Thoracic aorta (tissue), 2 donors: ENCODE measurements around the gene PLPP1. TPM values are rescaled to one million over a fixed set of nuclear protein-coding genes. Genes with fewer than 3 reads are reported as not detected.

Experiments used
- ATAC-seq: fragments of 150-250 bp; one replicate; pipeline ENCODE4 v1.8.0; 2017; ENCODE audit warnings: low read depth; ENCODE audit not compliant: insufficient number of reproducible peaks, low FRiP score
- DNase-seq: peaks from one replicate; pipeline ENCODE4 v3.0.0-alpha.2; 2020; ENCODE audit warnings: low spot score
- H3K27ac ChIP-seq, 2 donors: fragments of 200-600 bp; sonication (generic); 1 replicate in 1 of 2; 2 replicates in 1 of 2; pipeline ENCODE4 v1.5.1; 2016; ENCODE audit warnings: mild to moderate bottlenecking in 2 of 2, moderate library complexity in 2 of 2
- H3K27me3 ChIP-seq: fragments of 200-600 bp; sonication (generic); replicated peaks from 2 replicates; pipeline ENCODE4 v1.6.0; 2016; ENCODE audit warnings: mild to moderate bottlenecking; ENCODE audit not compliant: insufficient read depth
- H3K36me3 ChIP-seq: fragments of 200-600 bp; sonication (generic); one replicate; pipeline ENCODE4 v1.5.1; 2016
- H3K4me1 ChIP-seq, 2 donors: fragments of 200-600 bp; sonication (generic); 1 replicate in 1 of 2; 2 replicates in 1 of 2; pipeline versions ENCODE4 v1.5.1 to v1.6.0; 2016; ENCODE audit warnings: low read depth in 2 of 2, mild to moderate bottlenecking in 1 of 2; ENCODE audit not compliant: control insufficient read depth in 1 of 2
- H3K4me3 ChIP-seq: fragments of 200-600 bp; sonication (generic); 2 replicates; pipeline ENCODE4 v1.5.1; 2016; ENCODE audit warnings: mild to moderate bottlenecking
- H3K9me3 ChIP-seq: fragments of 200-600 bp; sonication (generic); 2 replicates; pipeline ENCODE4 v1.5.1; 2016
- CTCF ChIP-seq: fragments of 200-600 bp; sonication (generic); IDR thresholded peaks from one replicate; pipeline ENCODE4 v1.5.1; 2019; ENCODE audit warnings: antibody characterized with exemption
- total RNA-seq, 2 donors: library from RNA; depleted of rRNA; stranded (reverse); fragments of >200 nt; gene quantifications; one replicate each; pipeline versions ENCODE4 v1.1.0 to v1.2.3, GENCODE V29; 2016

Gene PLPP1
- total RNA-seq, 2 donors from 2014 or later, result 341 to 509 TPM

GRCh38 chr5:55530669-55531068 lies 4.1 kb downstream of the PLPP1 start:
- DNase-seq (no peak), ATAC-seq (no peak)
- H3K36me3 ChIP-seq, result no peaks in the 10 kb centered on the region
- peak overlapping the region; percentile 12 for H3K4me3 ChIP-seq
- no peak for TF ChIP-seq CTCF
- H3K27ac ChIP-seq, result no peak overlapping the region
- H3K4me1 ChIP-seq, result peaks cover 6 to 40% of the 10 kb centered on the region in 2 donors
- no peaks in the 10 kb centered on the region for H3K9me3 ChIP-seq
- H3K27me3 ChIP-seq, result no peaks in the 10 kb centered on the region

- no peaks in the 10 kb centered on the region for H3K9me3 ChIP-seq
- DNase-seq (no peak), ATAC-seq (no peak)
- no peak overlapping the region for H3K27ac ChIP-seq
- peaks cover 20 to 53% of the 10 kb centered on the region in 2 donors for H3K4me1 ChIP-seq
- H3K36me3 ChIP-seq, result no peaks in the 10 kb centered on the region
- no peak overlapping the region for H3K4me3 ChIP-seq
- no peak for TF ChIP-seq CTCF
- H3K27me3 ChIP-seq, result no peaks in the 10 kb centered on the region
Measured at GRCh38 chr5:55524816-55525215, 9.9 kb downstream of the PLPP1 start.

- Histone ChIP-seq H3K4me1 (peaks cover 19 to 58% of the 10 kb centered on the region in 2 donors), H3K27ac (no peak overlapping the region), H3K4me3 (no peak overlapping the region), H3K27me3 (no peaks in the 10 kb centered on the region), H3K9me3 (no peaks in the 10 kb centered on the region), H3K36me3 (no peaks in the 10 kb centered on the region)
- ATAC-seq (no peak), DNase-seq (no peak)
- no peak for TF ChIP-seq CTCF
Measured at GRCh38 chr5:55523293-55523692, 11.5 kb downstream of the PLPP1 start.

- ATAC-seq (no peak), DNase-seq (no peak)
- Histone ChIP-seq H3K9me3 (no peaks in the 10 kb centered on the region), H3K27ac (no peak overlapping the region), H3K4me1 (peaks cover 18 to 61% of the 10 kb centered on the region in 2 donors), H3K27me3 (no peaks in the 10 kb centered on the region), H3K4me3 (no peak overlapping the region), H3K36me3 (no peaks in the 10 kb centered on the region)
- TF ChIP-seq CTCF, result no peak
Measured at GRCh38 chr5:55521881-55522280, 12.9 kb downstream of the PLPP1 start.

- peaks cover 13 to 54% of the 10 kb centered on the region in 2 donors for H3K4me1 ChIP-seq
- no peak for TF ChIP-seq CTCF
Measured at GRCh38 chr5:55520117-55520839, 14.5 kb downstream of the PLPP1 start.

More at GRCh38 chr5:55520117-55520839, 14.5 kb downstream of the PLPP1 start:
- H3K4me3 ChIP-seq, result no peak overlapping the region
- no peaks in the 10 kb centered on the region for H3K9me3 ChIP-seq
- no peak for ATAC-seq
- no peak for DNase-seq
- no peaks in the 10 kb centered on the region for H3K36me3 ChIP-seq
- H3K27ac ChIP-seq, result no peak overlapping the region
- H3K27me3 ChIP-seq, result no peaks in the 10 kb centered on the region
